GM21717 (cell line): ENCODE data around the gene RRBP1.

ENCODE experiments used
- ATAC-seq: cut with Tn5 transposase; IDR thresholded peaks from one replicate; pipeline ENCODE4 v1.9.1; 2021; ENCODE audit warnings: mild to moderate bottlenecking, moderate library complexity; ENCODE audit not compliant: unreplicated experiment

RRBP1 gene

DNA sequence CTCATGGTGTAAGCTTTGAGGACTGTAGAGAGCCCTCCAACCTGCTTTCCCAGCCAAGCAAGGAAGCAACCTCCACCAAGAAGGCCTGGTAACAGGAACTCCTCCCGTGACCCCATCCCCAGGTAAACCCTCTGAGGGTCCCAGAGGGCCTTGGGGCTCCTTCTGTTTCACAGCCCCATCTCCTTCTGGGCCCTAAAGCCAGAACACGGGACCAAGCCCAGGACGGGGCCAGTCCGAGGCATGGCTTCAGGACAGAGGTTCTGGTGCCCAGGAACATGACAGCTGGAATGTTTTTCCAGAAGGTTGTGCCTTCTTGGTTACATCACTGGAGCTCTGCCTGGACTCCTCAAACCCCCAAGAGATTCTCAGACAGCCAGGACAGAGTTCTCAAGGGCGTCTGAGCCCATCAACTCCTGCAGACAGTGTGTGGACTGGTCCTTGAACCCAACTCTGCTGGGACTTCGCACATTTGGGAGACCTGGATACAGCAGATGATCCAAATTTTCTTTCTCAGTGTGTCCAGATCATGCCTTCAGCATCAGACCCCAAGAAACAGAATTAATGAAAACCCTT, 43.1 kb downstream of the RRBP1 start:
- ATAC-seq = no peak

DNA sequence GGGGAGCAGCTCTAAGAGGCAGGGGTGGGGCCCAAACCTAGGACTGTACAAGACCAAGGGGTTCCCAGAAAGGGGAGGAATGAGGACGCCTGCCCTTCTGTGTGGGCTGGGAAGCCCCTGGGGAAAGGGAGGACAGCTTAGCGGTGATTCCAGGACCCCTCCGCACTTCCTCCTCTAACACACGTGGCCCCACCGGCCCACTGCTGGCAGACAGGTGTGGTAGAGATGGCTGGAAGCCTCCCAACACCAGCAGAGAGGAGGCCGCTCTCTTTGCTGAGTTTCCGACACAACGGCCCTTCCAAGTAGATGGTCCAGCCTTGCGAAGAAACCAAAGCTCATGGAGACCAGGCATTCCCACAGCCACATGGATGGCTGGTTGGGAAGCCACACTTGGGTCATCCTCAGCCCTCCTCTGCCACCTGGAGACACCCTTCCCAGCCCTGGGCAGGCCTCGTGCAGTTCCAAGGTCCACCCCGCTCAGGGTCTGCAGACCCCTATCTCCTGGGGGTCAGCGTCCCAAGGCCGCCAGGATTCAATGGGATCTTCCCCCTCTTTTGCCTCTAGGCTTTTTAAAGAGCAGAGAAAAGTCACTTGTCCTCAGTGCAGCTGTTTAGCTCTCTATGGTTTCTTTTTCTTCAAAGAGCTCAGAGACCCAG, 43.9 kb downstream of the RRBP1 start:
- no peak for ATAC-seq

DNA sequence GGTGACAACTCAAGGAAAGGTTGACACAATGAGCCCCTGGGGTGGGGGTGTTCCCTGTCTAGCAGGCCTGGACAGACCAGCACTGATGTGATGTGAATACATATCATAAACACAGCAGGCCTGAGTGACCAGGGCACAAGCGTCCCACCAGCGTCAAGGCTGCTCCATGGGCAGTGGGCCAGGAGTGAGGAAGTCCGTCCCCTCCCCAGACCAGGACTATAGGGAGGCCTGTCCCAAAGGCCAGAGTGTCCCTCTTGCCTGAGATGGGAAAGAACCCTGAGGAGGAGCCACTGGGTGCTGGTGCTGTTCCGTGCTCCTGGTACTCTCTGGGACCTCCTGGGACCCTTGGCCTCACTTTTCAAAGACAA, 44.6 kb downstream of the RRBP1 start:
- ATAC-seq = no peak

DNA sequence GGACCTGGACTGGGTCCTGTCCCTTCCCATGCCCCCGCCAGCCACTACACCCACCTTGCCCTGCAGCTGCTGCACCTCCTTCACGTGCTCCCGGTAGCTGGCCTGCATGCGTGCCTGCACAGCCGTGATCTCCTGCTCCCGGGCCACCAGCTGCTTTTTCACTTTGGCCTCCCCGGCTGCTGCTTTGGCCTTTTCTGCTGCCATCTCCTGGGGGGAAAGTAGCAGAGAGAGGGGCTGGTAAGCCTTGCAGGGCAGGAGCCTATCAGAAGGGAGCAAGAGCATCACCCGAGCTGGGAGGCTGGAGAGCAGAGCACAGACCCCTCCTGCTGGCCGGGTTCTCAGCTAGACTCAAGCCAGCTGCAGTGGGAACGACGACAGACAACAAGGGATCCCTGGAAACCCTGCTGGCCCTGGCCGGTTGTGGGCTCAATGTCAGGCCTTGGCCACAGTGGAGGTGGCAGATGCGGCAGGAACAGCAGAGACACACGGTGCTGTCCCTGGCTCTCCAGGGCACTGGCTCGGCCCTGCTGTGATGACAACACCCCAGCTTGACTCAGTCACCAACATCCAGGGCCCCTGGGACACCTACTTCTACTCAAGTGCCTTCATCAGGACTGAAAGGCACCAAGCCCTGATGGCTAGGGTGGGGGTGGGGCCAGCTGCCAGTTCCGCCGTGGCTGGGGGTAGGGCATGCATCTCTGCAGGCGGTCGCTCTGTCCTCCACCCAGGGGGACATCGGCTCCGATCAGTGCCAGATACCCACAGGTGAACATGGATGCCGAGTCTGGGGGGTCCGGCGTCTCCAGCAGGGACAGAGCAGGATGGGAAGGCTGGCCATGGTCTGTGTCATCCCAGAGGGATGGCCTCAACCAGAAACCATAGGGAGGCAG, 45.3 kb downstream of the RRBP1 start:
- ATAC-seq = no peak

DNA sequence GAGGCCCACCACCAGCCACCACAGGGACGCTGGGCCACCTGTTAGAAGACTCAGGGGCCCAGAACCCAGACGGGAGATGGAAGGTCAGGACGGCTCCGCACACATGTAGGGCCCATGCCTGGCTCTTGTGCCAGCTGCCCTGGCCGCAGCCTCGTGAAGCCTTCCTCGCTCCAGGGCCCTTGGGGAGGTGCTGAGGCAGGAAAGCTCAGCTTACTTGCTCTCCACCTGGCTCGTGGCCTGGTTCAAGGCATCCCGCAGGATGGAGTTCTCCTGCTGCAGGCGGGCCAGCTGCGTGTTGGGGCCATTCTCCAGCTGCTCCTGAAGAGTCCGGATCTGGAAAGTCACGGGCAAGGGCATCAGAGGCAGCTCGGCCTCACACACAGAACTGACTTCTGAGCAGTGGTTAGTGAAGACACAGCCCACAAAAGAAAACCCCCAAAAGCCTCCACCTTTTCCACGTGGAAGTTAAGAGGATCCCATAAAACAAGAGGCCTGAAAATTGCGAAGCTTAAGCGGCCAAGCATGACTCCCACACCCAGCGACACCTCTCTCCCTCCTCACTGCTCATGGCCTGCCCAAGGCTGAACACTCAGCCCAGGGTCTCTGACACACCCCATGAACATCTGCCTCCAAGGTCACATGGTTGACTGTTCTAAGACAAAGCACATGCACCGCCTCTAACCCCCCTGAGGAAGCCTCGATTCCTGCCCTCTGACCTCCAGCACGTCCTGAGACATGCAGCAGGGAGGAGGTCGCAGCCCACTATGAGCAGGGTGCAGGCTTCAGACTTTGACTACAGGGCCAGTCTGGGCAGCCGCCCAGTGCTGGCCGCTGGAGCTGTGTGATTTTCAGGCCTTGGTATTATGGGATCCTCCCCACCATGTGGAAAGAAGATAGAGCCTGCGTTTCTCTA, 46.5 kb downstream of the RRBP1 start:
- ATAC-seq = no peak

DNA sequence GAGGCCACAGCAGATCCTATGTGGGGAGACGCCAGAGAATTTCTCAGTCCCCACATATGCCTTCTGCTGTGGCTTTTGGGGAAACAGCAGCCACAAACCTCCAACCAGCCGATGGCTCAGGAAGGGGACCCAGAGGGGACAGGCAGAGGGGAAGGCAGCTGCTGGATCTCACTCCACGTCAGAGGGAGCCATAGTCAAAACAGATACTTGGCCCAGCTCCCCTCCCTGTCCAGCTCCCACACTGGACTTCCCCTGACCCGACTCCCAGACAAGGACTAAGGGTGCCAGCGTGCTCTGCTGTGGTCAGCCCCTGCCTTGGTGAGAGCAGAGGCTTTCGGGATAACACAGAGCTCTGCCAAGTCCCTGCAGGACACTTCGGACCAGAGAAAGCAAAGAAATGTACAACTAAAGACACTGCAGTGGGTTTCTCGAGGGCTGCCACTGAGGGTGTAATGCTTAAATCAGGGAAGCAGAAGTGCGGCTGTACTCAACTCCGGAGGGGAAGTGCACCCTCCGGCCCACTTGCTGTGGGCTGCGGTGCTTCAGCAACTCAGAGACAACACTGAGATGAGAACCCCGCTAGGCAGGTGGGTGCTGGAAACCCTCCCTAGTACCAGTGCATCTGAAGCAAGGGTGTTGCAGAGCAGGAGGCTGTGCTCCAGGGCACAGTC, 47.2 kb downstream of the RRBP1 start:
- no peak for ATAC-seq

DNA sequence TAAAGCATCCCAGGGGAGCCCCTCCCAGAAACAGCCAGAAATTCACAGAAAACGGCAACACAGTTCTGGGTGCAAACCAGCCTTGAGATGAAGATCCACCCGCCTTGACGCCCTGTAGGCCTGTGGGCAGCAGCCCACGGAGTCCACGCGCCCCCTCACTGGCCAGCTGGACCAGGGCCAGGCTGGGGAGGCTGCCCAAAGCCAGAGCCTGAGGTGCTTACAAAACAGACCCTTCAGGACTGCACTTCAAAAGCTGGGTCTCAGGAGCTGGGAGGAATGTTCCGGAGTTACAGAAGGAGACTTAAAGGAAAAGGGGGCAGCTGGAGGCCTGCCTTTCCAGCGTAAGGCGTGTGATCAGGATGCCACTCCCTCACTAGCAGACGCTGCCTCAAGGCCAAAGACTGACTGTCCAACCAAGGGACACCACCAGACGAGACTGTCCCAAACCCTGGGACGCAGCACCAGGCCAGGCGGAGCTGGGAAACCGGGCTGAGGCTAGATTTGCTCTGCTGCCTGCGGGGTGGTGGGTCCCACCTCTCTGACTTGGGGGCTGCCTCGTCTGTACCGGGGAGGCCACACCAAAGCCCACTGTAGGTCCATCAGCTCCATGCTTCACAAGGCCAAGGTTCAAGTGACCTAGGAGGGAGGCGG, 48.1 kb downstream of the RRBP1 start:
- no peak for ATAC-seq

DNA sequence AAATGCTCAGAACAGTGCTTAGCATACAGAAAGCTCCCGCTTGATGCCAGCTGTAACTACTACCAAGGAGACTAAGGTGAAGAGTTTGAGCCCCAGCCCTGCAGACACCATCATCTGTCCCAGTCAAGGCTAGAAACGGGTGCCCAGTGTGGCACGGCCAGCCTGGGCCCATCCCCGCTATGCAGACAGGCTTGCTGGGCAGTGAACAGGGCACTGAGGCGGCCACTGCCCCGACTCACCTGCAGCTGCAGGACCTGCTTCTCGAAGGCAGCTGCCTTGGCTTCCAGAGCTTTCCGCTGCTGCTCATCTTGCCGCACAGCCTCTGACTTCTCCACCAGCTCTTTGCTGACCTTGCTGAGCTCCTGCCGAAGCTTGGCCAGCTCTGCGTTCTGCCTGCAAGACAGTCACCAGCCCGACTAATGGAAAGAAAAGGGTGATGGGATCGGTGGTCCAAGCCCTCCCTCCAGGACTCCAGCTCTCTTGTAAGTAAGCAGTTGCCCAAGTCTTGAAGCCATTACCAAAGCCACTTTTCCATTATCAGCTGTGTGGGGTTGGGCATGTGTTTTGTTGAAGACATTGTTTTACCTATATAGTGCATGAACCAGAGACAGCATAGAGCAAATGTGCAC, 48.7 kb downstream of the RRBP1 start:
- ATAC-seq = no peak

DNA sequence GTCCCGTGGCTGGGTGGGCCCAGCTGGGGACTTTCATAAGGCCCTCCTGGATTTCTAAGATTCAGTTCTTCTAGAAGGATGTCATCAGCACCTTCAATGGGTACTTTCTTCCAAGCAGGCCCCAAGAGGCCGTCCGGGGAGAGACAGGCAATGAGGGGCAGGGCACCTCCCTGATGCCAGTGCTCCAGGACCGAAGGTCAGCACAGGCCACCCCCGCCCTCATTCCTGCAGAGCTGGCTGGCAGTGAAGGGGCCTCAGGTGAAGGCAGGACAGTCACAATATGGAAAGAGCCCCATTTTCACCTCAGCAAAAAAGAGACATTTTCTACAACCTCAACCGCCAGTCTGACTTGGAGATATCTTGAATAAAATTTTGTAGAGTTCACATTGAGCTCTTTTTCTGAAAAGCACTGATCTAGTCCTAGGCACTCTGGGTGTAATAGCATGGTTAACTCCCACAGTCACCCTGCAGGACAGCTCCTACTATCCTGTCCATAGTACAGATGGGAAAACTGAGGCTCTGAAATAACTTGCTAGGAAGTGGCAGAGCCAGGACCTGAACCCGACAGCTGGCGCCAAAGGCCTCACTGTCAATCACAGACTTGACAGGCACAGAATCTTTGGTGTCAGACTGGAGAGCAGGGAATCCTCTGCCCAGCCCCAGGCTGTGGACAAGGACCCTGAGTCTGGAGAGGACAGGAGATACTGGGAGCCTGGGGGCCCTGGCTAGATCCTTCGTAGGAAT, 50.3 kb downstream of the RRBP1 start:
- no peak for ATAC-seq

DNA sequence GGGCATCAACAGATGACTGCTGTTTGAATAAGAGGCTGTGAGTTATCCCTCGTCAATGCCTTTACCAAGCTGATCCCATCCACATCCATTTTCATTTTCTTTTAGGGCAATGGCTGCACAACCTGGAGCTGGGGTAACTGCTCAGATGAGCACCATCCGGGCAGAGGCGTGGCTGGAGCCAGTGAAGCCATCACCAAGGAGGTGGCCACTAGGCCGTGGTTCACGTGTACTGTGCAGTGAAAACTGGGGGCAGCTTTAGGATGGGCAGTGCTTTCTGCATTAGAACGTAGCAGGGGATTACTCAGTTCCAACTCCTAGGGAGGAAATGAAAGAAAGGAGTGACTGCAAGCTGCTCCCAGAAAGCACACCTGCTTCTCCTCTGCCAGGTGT, 51.2 kb downstream of the RRBP1 start:
- no peak for ATAC-seq

DNA sequence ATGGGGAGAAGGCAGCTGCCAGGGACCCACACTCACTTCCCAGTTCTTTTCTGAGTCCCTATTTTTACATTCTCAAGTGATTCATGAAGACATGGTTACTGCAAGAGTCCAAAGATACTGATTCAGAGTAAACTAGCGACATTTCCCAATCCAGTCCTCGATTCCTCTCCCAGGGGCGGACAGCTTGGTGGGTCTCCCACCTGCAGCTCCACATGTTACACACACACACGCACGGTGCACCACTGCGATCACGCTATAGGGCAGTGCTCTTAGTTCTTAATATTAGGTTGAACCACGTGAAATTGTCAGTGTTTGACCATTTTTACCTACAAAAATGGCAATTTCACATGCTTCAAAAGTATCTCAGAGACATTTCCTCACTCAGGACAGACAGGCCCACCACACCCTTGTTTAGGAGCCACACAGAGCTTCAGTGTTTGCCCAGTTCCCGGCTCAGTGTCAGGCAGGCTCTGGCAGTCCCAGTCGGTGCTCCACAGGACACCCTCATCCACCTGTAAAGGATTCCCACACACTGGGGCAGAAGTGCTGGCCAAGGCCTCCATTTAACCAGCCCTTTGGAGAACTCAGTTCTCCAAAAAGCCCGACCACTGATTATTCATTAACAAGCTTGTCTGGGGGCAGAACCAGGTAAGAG, 51.8 kb downstream of the RRBP1 start:
- no peak for ATAC-seq

DNA sequence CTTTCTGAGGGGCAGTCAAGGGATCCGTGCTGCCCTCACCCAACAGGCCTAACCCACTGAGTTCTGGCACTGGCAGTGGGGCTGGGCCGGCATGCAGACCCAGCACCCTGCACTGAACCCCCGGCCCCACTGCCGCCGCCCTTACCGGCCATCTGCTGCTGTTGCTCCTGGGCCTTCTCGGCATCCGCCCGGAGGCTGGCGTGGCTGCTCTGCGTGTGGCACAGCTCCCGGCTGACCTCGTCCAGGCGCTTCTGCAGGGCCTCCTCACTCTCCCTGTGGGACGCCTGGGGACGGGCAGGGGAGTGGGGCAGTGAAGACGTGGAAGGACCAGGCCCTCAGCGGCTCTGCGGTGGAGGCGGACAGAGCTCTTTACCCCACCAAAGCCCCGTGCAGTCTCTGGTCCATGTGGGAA, 52.4 kb downstream of the RRBP1 start:
- ATAC-seq = no peak

DNA sequence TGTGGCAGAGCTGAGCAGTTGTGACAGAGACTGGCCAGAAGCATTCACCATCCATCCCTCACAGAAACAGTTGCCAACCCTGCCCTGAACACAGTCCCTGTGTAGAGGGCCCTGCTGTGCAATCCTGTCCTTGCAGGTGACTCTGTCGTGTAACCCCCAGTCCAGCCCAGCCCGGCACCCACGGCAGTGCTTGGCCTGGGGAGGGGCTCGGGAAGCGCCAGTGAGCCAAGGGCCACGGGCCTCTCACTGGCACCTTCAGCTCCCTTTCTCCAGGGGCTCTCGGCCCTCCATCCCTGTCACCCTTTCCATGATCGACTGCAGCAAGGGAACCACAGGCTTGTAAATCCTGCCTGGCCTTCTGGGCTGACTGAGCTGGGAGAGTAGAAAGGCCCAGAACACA, 53.0 kb downstream of the RRBP1 start:
- ATAC-seq = no peak

DNA sequence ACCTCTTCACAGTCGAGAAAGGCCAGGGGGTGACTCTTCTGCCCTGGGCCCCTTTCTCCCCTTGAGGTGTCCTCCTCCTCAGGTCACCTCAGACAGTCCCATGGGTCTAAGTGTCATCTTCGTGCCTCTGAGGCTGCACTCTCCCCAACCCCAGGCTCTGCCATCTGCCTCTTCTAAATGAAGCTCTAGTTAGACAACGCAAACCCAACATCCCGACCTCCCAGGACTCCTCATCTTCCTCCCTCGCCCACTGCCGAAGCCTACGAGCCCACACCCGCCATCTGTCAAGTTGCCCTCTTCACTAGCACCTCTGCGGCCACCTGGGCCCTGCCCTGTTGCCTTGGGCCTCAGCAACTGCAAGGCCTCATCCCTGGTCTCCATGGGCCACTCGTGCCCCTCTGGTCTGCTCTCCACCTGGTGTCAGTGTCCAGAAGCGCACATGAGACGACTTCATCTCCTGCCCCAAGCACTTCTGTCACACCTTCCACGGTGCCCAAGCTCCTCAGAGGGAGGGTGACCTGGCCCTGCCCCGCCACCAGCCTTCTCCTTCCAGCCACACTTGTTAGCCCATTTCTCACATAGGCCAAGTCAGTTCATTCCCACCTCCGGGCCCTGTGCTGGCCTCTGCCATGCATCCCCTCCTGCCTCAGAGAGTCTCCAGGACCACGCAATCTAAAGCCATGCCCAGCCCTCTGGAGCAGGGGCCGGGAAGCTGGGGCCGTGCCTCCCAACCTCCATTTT, 53.8 kb downstream of the RRBP1 start:
- ATAC-seq = no peak

DNA sequence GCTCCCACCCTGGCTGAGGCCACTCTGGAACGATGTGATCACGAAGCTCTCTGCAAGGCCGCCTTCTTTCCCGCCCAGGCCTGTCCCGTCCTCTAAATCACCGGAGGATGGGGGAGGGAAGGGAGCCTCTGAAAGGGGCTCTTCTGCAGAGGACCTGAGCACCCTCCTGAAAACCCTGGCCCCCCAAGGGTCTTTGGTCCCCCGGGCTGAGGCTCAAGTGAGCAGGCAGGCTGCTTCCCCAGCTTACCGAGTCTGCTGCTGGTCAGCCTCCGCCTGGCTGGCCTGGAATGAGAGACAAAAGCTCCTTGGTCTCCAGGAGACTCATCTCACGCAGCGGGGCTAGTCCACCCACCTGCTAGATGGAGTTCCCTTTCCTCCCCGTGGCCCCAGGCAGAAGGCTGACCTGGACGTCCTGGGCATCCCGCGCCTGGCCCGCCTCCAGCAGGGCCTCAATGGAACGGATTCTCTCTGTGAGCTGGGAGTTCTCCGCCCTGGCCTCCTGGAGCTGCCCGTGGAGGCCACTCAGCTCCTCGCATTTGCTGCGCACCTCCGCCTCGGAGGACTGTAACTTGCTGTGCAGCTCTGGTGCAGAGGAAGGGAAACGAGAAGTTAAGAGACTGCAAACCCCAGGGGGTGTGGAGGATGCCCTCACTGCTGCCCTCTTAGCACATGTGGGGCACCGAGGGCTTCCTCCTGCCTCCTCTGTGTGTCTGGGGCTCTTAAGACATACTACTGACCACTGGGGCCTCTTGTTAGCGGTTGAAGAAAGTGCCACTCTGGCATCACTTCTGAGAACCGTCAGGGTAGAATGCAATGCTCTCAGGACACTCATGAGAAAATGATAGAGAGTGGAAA, 54.7 kb downstream of the RRBP1 start:
- ATAC-seq = no peak

DNA sequence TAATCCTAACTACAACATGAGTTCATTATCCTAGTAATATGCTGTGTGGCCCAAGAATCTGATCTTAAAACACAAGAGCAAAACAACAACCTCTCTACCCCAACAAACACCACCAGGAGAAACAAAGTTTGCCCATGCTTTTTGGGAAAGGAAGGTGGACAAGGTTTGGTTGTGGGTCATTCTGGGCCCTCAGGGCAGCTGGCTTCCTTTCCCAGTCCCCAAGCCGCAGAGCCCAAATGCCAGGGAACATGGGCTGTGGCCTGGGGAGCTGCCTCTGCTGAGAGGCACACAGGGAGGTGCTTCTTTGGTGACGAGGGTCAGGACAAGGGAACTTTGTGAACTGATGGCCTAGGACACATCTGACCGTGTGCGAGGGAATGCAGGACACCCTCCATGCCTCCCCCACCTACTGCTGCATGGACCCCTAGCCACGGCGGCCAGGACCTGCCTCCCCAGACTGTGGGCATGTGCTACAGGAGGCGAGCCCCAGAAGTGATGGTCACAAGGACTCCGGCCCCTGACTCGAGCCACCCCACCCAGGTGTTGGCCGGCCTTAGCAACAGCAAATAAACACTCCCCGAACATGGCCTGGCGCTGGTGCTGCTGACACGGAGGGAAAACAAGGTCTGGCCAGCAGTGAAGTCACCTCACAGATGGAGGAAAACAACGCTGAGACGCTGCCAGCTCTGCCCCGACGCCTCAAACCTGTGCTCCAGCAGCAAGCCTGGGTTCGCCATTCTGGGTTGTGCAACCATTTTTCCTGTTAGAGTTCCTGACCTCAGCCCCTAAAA, 55.6 kb downstream of the RRBP1 start:
- ATAC-seq = no peak
